Thoracic aorta (tissue), 2 donors: ENCODE results near the gene FXYD1. TPM values are rescaled to one million over a fixed set of nuclear protein-coding genes. Genes with fewer than 3 reads are reported as not detected.
"Not testable (repeated sequence)": the region's sequence is repeated elsewhere in the genome, so short reads cannot be mapped to it uniquely, and the experiment has no call there.

Source experiments
- ATAC-seq: fragments of 150-250 bp; one replicate; pipeline ENCODE4 v1.8.0; 2017; ENCODE audit warnings: low read depth; ENCODE audit not compliant: insufficient number of reproducible peaks, low FRiP score
- DNase-seq: peaks from one replicate; pipeline ENCODE4 v3.0.0-alpha.2; 2020; ENCODE audit warnings: low spot score
- H3K27ac ChIP-seq, 2 donors: fragments of 200-600 bp; sonication (generic); 1 replicate in 1 of 2; 2 replicates in 1 of 2; pipeline ENCODE4 v1.5.1; 2016; ENCODE audit warnings: mild to moderate bottlenecking in 2 of 2, moderate library complexity in 2 of 2
- H3K27me3 ChIP-seq: fragments of 200-600 bp; sonication (generic); replicated peaks from 2 replicates; pipeline ENCODE4 v1.6.0; 2016; ENCODE audit warnings: mild to moderate bottlenecking; ENCODE audit not compliant: insufficient read depth
- H3K36me3 ChIP-seq: fragments of 200-600 bp; sonication (generic); one replicate; pipeline ENCODE4 v1.5.1; 2016
- H3K4me1 ChIP-seq, 2 donors: fragments of 200-600 bp; sonication (generic); 1 replicate in 1 of 2; 2 replicates in 1 of 2; pipeline versions ENCODE4 v1.5.1 to v1.6.0; 2016; ENCODE audit warnings: low read depth in 2 of 2, mild to moderate bottlenecking in 1 of 2; ENCODE audit not compliant: control insufficient read depth in 1 of 2
- H3K4me3 ChIP-seq: fragments of 200-600 bp; sonication (generic); 2 replicates; pipeline ENCODE4 v1.5.1; 2016; ENCODE audit warnings: mild to moderate bottlenecking
- H3K9me3 ChIP-seq: fragments of 200-600 bp; sonication (generic); 2 replicates; pipeline ENCODE4 v1.5.1; 2016
- CTCF ChIP-seq: fragments of 200-600 bp; sonication (generic); IDR thresholded peaks from one replicate; pipeline ENCODE4 v1.5.1; 2019; ENCODE audit warnings: antibody characterized with exemption
- total RNA-seq, 2 donors: library from RNA; depleted of rRNA; stranded (reverse); fragments of >200 nt; gene quantifications; one replicate each; pipeline versions ENCODE4 v1.1.0 to v1.2.3, GENCODE V29; 2016

Gene FXYD1
- total RNA-seq, 2 donors from 2014 or later = 50.7 to 65.8 TPM

DNA sequence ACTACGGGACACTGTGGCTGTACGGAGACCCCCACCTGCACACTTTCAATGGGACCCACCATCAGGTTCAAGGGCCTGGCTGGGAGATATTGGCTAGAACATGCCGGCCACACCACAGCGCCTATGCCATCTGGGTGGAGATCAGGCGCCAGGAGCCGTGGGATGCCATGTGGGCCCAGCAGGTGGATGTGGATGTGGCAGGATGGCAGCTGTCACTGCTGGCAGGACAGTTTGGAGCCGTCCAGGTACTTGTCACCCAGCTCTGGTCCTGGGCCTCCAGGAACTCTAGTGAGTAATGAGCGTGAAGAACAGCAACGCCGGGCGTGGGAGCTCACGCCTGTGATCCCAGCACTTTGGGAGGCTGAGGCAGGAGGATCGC lies 38.7 kb upstream of the FXYD1 start:
- TF ChIP-seq CTCF = no peak
- H3K9me3 ChIP-seq = no peaks in the 10 kb centered on the region
- H3K27me3 ChIP-seq = no peaks in the 10 kb centered on the region
- no peaks in the 10 kb centered on the region for H3K4me1 ChIP-seq
- no peak overlapping the region for H3K4me3 ChIP-seq
- H3K27ac ChIP-seq = no peak overlapping the region
- ATAC-seq (no peak), DNase-seq (no peak)
- no peaks in the 10 kb centered on the region for H3K36me3 ChIP-seq

DNA sequence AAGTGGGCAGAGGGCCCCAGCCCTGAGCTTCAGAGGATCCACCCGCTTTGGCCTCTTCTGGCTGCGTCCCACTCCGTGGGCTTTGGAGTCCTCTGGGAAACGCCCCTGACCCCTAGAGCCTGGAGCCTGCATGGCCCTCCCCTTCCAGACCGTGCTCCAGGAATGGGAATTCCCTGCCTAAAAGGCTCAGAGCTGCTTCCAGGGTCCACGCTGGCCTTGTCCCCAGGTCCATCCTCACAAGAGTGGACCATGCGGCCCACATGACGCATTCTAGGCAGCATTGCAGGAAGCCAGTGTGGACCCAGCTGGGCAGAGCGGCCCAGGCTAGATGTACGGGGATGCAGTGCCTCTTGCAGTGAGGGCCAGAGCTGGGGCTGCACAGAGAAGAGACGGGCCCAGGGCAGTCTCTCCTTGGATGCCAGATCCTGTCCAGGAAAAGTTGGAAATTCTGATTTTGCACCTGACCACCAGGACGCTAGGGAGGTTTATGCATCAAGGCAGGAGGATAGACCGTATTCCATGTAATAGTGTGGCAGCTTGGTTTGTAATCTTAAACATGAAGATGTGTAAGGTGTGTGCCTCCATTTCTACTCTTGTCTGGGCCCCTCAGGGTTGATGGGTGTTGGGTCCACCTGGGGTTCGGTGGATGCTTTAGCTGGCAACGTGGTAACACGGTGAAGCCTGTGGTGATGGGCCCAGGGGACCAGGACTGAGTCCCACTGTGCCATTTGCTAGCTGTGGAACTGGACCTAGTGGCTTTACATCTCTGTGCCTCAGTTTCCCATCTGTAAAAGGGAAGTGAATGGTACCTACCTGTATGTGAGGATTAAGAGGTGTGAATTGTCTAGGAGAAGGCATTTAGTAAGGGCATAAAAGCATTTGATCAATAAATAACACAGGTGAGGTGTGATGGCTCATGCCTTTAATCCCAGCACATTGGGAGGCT lies 37.8 kb upstream of the FXYD1 start:
- Histone ChIP-seq H3K9me3 (no peaks in the 10 kb centered on the region), H3K4me1 (no peaks in the 10 kb centered on the region), H3K36me3 (no peaks in the 10 kb centered on the region), H3K27me3 (no peaks in the 10 kb centered on the region), H3K27ac (no peak overlapping the region), H3K4me3 (no peak overlapping the region)
- TF ChIP-seq CTCF = no peak
- no peak for ATAC-seq
- DNase-seq = no peak

- H3K4me3 ChIP-seq, H3K9me3 ChIP-seq, DNase-seq, ATAC-seq, H3K4me1 ChIP-seq, H3K27me3 ChIP-seq, H3K27ac ChIP-seq, H3K36me3 ChIP-seq: not testable (repeated sequence)
Observed at GRCh38 chr19:35101949-35102348, 36.7 kb upstream of the FXYD1 start.

GRCh38 chr19:35103614-35104013 lies 35.0 kb upstream of the FXYD1 start:
- ATAC-seq, DNase-seq, H3K4me3 ChIP-seq, H3K4me1 ChIP-seq, H3K36me3 ChIP-seq, H3K27ac ChIP-seq, H3K9me3 ChIP-seq, H3K27me3 ChIP-seq: not testable (repeated sequence)

DNA sequence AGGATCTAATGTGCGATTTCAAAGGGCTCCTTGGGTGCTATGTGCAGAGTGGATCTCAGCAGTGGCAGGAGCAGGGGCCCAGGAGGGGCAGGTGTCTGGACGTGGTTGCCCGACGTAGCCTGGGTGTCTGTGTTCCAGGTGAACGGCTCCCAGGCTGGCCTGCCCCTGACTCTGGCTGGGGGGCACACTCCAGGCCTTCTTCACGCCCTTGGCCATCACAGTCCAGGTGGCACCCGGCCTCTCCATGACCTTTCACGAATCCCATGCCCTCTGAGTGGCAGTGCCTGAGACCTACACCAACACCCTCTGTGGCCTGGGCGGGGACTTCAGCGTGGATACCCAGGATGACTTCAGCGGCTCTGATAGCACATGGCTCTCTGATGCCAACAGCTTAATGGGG lies 34.3 kb upstream of the FXYD1 start:
- TF ChIP-seq CTCF = no peak
- no peak for ATAC-seq
- no peak overlapping the region for H3K27ac ChIP-seq
- no peak overlapping the region for H3K4me3 ChIP-seq
- no peaks in the 10 kb centered on the region for H3K36me3 ChIP-seq
- DNase-seq = no peak
- H3K4me1 ChIP-seq = no peaks in the 10 kb centered on the region
- H3K27me3 ChIP-seq = no peaks in the 10 kb centered on the region
- no peaks in the 10 kb centered on the region for H3K9me3 ChIP-seq

GRCh38 chr19:35105047-35105410 lies 33.6 kb upstream of the FXYD1 start:
- no peaks in the 10 kb centered on the region for H3K9me3 ChIP-seq
- H3K27me3 ChIP-seq = no peaks in the 10 kb centered on the region
- H3K4me1 ChIP-seq = no peaks in the 10 kb centered on the region
- no peak overlapping the region for H3K4me3 ChIP-seq
- H3K27ac ChIP-seq = no peak overlapping the region
- DNase-seq (no peak), ATAC-seq (no peak)
- TF ChIP-seq CTCF = no peak
- H3K36me3 ChIP-seq = no peaks in the 10 kb centered on the region
